Epithelial cell of esophagus (primary cell): ENCODE data around the gene MAP4K3.

Experiments used
- DNase-seq: peaks from one replicate; pipeline ENCODE4 v3.0.0; 2010; ENCODE audit warnings: low read depth
- H3K4me3 ChIP-seq: 2 replicates; pipeline ENCODE4 v1.5.1; 2011; ENCODE audit warnings: mild to moderate bottlenecking, low read length, control low read depth
- TF ChIP-seq, protein P1 (sequence below): IDR thresholded peaks from 2 replicates; pipeline ENCODE4 v1.5.1; 2011; ENCODE audit warnings: low read depth, mild to moderate bottlenecking, low read length, control low read depth, inconsistent platforms; ENCODE audit not compliant: insufficient read depth; ENCODE audit errors: missing control alignments

The MAP4K3 gene

DNA sequence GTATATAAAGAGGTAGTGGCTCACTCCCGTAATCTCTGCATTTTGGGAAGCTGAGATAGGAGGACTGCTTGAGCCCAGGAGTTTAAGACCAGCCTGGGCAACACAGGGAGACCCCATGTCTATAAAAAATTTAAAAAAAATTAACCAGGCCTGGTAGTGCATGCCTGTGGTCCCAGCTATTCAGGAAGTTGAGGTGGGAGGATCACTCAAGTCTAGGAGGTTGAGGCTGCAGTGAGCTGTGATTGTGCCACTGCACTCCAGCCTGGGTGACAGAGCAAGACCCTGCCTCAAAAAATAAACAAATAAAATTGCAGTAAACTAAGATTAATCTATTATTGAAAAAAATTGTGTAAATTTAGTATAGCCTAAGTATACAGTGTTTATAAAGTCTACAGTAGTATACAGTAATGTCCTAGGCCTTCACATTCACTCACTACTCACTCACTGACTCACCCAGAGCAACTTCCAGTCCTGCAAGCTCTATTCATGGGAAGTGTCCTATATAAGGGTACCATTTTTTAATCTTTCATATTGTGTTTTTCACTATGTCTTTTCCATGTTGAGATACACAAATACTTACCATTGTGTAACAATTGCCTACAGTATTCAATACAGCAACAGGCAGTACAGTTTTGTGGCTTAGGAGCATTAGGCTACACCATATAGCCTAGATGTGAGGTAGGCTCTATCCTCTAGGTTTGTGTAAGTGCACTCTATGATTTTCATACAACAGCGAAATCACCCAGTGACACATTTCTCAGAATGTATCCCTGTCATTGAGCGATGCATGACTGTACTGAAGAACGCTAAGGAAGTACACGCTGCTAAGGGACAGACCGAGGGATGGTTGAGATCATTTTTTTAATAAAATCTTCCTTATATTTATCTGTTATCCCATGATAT, 10.4 kb upstream of the MAP4K3 start:
- DNase-seq = peak; percentile 32
- no peak overlapping the region for H3K4me3 ChIP-seq
- TF ChIP-seq, protein P1, sequence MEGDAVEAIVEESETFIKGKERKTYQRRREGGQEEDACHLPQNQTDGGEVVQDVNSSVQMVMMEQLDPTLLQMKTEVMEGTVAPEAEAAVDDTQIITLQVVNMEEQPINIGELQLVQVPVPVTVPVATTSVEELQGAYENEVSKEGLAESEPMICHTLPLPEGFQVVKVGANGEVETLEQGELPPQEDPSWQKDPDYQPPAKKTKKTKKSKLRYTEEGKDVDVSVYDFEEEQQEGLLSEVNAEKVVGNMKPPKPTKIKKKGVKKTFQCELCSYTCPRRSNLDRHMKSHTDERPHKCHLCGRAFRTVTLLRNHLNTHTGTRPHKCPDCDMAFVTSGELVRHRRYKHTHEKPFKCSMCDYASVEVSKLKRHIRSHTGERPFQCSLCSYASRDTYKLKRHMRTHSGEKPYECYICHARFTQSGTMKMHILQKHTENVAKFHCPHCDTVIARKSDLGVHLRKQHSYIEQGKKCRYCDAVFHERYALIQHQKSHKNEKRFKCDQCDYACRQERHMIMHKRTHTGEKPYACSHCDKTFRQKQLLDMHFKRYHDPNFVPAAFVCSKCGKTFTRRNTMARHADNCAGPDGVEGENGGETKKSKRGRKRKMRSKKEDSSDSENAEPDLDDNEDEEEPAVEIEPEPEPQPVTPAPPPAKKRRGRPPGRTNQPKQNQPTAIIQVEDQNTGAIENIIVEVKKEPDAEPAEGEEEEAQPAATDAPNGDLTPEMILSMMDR = no peak

DNA sequence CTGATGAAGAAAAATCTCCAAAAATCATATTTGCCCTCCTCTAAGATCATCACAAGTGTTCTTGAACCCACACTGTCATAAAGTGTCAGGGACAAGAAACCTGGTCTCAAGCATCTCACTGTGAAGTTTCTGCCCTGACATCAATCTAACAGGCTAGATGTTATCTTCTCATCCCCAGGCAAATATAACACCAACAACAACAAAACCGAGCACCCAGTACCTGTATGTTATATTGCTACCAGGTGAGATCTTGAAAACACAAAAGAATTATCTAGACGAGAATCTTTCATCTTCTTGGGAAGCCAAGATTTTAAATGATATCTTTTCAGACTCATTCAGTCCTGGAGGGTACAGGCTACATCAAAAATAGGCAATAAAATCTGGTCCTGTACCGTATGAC, 8.8 kb upstream of the MAP4K3 start:
- DNase-seq = no peak
- TF ChIP-seq, protein P1 = no peak
- H3K4me3 ChIP-seq = no peak overlapping the region

DNA sequence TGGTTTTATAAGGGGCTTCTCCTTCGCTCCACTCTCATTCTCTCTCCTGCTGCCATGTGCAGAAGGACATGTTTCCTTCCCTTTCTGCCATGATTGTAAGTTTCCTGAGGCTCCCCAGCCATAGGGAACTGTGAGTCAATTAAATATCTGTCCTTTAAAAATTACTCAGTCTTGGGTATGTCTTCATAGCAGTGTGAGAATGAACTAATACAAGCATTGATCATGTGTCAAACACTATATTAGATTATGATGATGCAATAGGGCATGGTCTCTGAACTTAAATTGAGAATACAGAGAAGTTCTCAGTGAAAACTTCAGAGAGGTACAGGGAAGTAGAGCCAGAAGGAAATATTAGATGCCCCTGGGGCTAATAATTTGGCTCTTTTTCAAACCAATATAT, 5.9 kb upstream of the MAP4K3 start:
- DNase-seq = no peak
- H3K4me3 ChIP-seq = no peak overlapping the region
- TF ChIP-seq, protein P1 = no peak

DNA sequence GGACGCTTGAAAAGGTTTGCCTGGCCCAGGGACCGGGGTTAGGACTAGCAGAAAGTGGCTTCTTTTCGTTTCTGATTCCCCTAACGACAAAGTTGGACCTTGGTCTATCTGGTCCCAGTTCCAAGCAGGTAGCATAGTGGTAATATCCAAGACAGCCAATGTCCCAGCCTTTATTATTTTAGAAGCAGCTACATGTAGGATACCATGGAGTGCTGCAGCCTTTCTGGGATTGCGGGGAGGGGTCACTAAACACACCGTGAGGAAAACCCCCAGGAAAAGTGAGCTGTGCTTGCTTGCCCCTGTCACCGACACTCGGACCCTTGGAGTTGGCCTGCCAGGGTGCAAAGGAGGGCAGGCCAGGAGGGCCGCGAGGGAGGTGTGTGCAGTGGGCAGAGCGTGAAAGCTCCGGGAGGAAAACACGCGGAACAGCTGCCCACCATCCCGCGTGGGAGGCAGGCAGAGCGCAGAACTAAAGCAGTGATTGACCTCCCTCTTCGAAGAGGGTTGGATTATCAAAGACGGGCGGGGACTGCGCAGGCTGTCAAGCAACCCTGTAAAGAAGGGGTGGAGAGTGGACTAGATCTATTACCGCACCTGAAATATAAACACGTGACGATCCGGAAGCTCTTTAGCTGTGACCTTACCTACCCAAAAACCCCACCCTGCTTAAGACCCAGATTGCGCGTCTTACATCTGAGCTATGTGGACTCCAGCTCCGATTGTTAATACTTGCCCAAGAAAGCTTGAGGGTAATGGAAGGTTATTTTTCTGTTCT, 624 bp upstream of the MAP4K3 start:
- TF ChIP-seq, protein P1 = no peak
- peak; percentile 80 for DNase-seq
- H3K4me3 ChIP-seq = peak overlapping the region; percentile 87

DNA sequence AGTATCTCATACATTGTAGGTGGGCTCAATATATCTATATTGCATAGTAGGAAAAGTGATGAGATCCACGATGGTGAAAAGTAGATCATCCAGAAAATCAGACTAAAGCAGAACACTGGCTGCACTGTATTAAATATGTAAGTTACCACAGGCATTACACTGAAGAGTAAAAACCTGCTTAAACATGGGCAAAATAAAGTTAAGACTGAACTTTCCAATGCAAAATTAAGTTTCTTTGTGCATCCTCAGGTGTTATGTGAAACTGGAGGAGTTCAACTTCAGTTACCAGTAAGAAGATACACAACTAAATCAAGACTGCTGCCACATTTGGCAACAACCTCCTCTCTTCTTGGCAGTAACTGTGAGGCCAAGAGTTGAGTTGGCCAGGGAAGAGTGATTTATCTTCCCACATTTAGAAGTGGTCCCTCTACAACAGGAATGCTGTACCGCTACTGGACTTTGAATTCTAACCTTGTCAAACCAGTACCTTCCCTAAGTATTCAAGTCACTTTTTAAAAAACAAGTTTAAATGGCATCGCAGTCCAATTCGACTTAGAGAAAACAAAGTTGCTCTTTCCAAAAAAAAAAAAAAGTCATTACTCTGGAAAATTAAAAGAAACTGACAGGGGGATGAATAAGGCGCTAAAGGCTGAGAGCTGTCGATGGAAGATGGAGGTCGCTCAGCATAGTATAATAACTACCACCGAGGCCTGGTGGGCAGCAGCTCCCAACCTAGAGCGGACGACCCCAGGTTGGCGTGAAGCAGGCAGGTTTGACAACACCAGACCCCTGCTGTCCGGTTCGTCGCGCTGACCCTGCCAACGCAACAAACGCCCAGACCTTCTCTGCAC, 1.1 kb downstream of the MAP4K3 start:
- TF ChIP-seq, protein P1 = no peak
- peak; percentile 22 for DNase-seq
- peak overlapping the region; percentile 87 for H3K4me3 ChIP-seq

DNA sequence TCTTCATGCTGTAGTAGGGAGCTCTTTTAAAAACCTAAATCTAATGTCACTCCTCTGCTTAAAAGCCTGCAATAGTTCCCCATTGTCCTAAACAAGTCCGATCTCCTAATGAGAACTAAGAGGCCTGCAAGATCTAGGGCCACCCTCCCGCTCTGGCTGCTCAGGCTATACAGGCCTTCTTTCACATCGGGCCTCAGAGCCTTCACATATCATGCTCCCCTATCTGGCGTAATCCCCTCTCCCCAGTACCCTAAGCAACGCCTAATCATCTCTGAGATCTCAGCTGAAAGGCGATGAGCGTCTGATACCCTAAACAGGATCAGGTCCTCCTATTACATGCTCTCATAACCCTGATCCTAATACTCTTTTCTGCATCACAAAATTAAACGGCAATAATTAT, 1.9 kb downstream of the MAP4K3 start:
- TF ChIP-seq, protein P1 = no peak
- H3K4me3 ChIP-seq = peak overlapping the region; percentile 87
- no peak for DNase-seq
